ENCODE data around the gene BEST1.

The BEST1 gene

DNA sequence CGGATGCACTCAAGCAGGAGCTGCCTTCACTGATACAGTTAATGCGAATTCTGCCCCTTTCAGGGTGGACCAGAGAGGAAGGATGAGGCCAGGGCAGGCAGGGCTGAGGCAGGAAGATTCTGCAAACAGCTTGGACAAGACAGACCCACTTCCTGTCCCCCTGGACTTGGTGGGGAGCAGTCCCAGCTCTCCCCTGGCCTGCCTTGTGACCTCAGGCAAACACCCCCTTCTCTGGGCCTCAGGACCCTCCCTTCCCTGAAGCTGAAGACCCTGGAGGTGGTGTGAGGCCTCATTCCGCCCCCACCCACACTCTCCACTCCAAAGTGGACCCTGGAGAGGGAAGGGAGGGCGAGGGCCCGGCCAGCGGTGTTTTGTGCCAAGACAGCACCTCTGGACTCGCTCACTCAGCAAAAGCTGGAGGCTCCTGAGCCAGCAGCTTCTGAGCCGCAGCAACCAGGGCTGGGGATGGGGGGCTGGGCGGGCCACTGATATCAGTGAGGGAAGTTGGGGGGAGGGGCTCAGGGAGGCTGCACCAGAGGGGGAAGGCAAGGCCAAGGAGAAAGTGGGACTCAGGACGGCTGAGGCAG is 41.3 kb upstream of the BEST1 start:
- Histone ChIP-seq H3K79me2 (ENCODE audit: insufficient read depth, low read length) (no peaks in the 10 kb centered on the region), H3K4me2 (ENCODE audit: insufficient read depth, low read length) (no peak overlapping the region), H3K4me1 (ENCODE audit: insufficient read depth, low read length) (no peaks in the 10 kb centered on the region), H3K4me3 (ENCODE audit: low read depth in 1 of 2, low read length in 2 of 2) (no peak overlapping the region), H3K36me3 (ENCODE audit: insufficient read depth, low read length) (no peaks in the 10 kb centered on the region), H3K9me3 (ENCODE audit: insufficient read depth, low read length, severe bottlenecking) (no peaks in the 10 kb centered on the region), H4K20me1 (ENCODE audit: insufficient read depth, low read length) (0 out of 2 replicates have a peak, but pooled peaks cover 2% of the 10 kb centered on the region), H3K27me3 (ENCODE audit: insufficient read depth, low read length, poor library complexity) (no peaks in the 10 kb centered on the region), H3K27ac (ENCODE audit: low read length) (no peak overlapping the region), H3K9ac (ENCODE audit: low read depth, low read length) (no peak overlapping the region), H2AFZ (ENCODE audit: low read depth, low read length) (no peak overlapping the region)
- DNase-seq (no peak), ATAC-seq (ENCODE audit: insufficient read depth, low read depth) (no peak)
- TF ChIP-seq, protein P1, sequence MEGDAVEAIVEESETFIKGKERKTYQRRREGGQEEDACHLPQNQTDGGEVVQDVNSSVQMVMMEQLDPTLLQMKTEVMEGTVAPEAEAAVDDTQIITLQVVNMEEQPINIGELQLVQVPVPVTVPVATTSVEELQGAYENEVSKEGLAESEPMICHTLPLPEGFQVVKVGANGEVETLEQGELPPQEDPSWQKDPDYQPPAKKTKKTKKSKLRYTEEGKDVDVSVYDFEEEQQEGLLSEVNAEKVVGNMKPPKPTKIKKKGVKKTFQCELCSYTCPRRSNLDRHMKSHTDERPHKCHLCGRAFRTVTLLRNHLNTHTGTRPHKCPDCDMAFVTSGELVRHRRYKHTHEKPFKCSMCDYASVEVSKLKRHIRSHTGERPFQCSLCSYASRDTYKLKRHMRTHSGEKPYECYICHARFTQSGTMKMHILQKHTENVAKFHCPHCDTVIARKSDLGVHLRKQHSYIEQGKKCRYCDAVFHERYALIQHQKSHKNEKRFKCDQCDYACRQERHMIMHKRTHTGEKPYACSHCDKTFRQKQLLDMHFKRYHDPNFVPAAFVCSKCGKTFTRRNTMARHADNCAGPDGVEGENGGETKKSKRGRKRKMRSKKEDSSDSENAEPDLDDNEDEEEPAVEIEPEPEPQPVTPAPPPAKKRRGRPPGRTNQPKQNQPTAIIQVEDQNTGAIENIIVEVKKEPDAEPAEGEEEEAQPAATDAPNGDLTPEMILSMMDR (IDR thresholded peaks at IDR 0.05; ENCODE audit: borderline replicate concordance, extremely low read depth, low read length, poor library complexity, severe bottlenecking), result no peak
- TF ChIP-seq EZH2 (IDR thresholded peaks at IDR 0.05; ENCODE audit: borderline replicate concordance, low read depth, low read length, severe bottlenecking), result no peak

- Histone ChIP-seq H2AFZ (ENCODE audit: low read depth, low read length) (no peak overlapping the region), H3K4me1 (ENCODE audit: insufficient read depth, low read length) (no peaks in the 10 kb centered on the region), H3K9ac (ENCODE audit: low read depth, low read length) (no peak overlapping the region), H3K27ac (ENCODE audit: low read length) (no peak overlapping the region), H3K27me3 (ENCODE audit: insufficient read depth, low read length, poor library complexity) (no peaks in the 10 kb centered on the region), H3K4me2 (ENCODE audit: insufficient read depth, low read length) (no peak overlapping the region), H4K20me1 (ENCODE audit: insufficient read depth, low read length) (0 out of 2 replicates have a peak, but pooled peaks cover 2% of the 10 kb centered on the region), H3K9me3 (ENCODE audit: insufficient read depth, low read length, severe bottlenecking) (no peaks in the 10 kb centered on the region), H3K4me3 (ENCODE audit: low read depth in 1 of 2, low read length in 2 of 2) (no peak overlapping the region), H3K36me3 (ENCODE audit: insufficient read depth, low read length) (no peaks in the 10 kb centered on the region), H3K79me2 (ENCODE audit: insufficient read depth, low read length) (no peaks in the 10 kb centered on the region)
- DNase-seq (no peak), ATAC-seq (ENCODE audit: insufficient read depth, low read depth) (no peak)
- TF ChIP-seq EZH2 (IDR thresholded peaks at IDR 0.05; ENCODE audit: borderline replicate concordance, low read depth, low read length, severe bottlenecking), result no peak
- TF ChIP-seq, protein P1 (IDR thresholded peaks at IDR 0.05; ENCODE audit: borderline replicate concordance, extremely low read depth, low read length, poor library complexity, severe bottlenecking), result no peak
These were observed 39.7 kb upstream of the BEST1 start for GRCh38 chr11:61910187-61911127.

DNA sequence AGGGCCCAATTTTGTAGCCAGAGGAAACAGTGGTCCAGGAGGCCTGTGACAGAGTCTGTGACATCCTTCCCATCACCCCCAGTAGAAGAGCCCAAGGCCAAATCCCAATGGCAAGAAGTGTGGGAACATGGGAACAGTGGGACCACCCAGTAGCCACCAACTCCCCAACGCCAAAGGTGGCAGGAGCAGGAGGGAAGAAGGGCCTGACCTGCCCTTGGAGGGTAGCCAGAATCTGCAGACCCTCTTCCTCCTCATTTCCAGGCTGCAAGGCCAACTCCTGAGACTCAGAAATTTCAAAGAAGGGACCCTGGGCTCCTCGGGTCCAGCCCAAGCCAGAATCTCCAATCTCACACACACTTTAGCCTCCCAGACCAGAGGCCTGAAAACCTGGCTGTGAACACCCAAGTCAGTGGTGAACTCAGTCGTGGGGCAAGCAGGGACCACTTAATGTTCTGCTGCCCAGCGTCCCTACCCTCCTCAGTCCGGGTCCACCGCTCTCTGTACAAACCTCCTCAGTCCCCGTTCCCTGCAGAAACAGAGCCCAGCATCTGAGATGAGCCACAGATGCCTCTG is 38.9 kb upstream of the BEST1 start:
- no peak overlapping the region for H3K27ac ChIP-seq (ENCODE audit: low read length)
- no peak overlapping the region for H3K9ac ChIP-seq (ENCODE audit: low read depth, low read length)
- TF ChIP-seq, protein P1 (IDR thresholded peaks at IDR 0.05; ENCODE audit: borderline replicate concordance, extremely low read depth, low read length, poor library complexity, severe bottlenecking), result no peak
- no peak for TF ChIP-seq EZH2 (IDR thresholded peaks at IDR 0.05; ENCODE audit: borderline replicate concordance, low read depth, low read length, severe bottlenecking)

More for the DNA sequence above, 38.9 kb upstream of the BEST1 start:
- Histone ChIP-seq H3K4me2 (ENCODE audit: insufficient read depth, low read length) (no peak overlapping the region), H3K36me3 (ENCODE audit: insufficient read depth, low read length) (no peaks in the 10 kb centered on the region), H4K20me1 (ENCODE audit: insufficient read depth, low read length) (no peaks in the 10 kb centered on the region), H3K9me3 (ENCODE audit: insufficient read depth, low read length, severe bottlenecking) (no peaks in the 10 kb centered on the region), H3K4me1 (ENCODE audit: insufficient read depth, low read length) (no peaks in the 10 kb centered on the region), H3K4me3 (ENCODE audit: low read depth in 1 of 2, low read length in 2 of 2) (no peak overlapping the region), H3K27me3 (ENCODE audit: insufficient read depth, low read length, poor library complexity) (no peaks in the 10 kb centered on the region), H2AFZ (ENCODE audit: low read depth, low read length) (no peak overlapping the region), H3K79me2 (ENCODE audit: insufficient read depth, low read length) (no peaks in the 10 kb centered on the region)
- ATAC-seq (ENCODE audit: insufficient read depth, low read depth) (no peak), DNase-seq (no peak)

All from DND-41 (cell line).